HK-2 (cell line): ENCODE results near the gene CAMKK2.
"Not testable (repeated sequence)": the region's sequence is repeated elsewhere in the genome, so short reads cannot be mapped to it uniquely, and the experiment has no call there.

Experiments
- DNase-seq: peaks from one replicate; pipeline ENCODE4 v3.0.0-alpha.2; 2018; ENCODE audit not compliant: unreplicated experiment

Gene CAMKK2

DNA sequence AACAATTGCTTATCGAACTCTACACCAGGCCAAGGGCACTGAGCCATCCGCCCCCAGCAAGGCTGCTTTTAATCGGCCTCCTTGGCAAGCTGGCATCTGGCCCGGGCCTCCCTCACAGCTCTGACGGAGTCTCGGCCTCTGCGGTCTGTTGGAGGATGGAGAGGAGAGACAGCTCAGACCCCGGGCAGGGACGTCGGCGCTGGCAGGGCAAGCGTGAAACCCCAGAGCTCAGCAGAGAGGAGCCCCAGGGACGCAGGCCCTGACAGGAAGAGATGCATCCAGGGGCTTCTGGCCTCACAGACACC lies 17.5 kb downstream of the CAMKK2 start:
- no peak for DNase-seq

DNA sequence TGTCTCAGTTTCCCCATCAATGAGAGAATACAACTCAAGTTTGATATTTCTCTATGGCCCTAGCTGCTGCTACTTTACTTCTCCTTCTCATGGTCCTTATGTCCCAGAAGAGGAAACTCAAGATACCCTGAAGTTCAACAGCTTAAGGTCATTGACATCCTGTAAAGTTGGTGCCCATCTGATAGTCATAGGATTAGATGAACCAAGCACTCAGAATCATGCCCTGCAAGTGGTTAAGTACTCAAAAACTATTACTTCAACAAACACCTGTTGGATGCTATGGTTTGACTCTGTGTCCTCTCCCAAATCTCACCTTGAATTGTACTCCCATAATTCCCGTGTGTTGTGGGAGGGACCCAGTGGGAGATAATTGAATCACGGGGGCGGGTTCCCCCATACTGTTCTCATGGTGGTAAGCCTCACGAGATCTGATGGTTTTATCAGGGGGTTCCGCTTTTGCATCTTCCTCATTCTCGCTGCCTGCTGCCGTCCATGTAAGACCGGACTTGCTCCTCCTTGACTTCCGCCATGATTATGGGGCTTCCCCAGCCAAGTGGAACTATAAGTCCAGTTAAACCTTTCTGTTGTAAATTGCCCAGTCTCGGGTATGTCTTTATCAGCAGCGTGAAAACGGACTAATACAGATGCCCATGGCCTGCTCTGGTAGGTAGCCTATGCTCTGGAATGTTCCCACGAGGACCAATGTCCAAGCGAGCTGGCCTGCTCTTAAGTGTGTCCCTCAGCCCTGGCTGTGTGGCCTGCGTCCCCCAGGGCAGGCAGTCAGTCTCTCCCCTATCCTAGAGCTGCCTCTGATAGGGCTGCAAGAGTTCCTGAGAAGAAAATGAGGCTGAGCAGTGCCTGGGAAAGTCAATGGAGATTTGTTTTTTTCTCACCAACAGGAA lies 18.1 kb downstream of the CAMKK2 start:
- DNase-seq = no peak

DNA sequence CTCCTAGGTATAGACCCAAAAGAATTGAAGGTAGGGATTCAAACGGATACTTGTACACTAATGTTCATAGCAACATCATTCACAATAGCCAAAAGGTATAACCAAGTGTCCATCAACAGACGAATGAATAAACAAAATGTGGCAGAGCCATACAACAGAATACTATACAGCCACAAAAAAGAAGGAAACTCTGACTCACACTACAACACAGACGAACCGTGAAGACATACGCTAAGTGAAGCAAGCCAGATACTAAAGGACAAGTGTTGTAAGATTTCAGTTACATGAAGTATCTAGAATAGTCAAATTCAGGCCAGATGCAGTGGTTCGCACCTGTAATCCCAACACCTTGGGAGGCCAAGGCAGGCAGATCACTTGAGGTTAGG lies 19.1 kb downstream of the CAMKK2 start:
- DNase-seq = no peak

DNA sequence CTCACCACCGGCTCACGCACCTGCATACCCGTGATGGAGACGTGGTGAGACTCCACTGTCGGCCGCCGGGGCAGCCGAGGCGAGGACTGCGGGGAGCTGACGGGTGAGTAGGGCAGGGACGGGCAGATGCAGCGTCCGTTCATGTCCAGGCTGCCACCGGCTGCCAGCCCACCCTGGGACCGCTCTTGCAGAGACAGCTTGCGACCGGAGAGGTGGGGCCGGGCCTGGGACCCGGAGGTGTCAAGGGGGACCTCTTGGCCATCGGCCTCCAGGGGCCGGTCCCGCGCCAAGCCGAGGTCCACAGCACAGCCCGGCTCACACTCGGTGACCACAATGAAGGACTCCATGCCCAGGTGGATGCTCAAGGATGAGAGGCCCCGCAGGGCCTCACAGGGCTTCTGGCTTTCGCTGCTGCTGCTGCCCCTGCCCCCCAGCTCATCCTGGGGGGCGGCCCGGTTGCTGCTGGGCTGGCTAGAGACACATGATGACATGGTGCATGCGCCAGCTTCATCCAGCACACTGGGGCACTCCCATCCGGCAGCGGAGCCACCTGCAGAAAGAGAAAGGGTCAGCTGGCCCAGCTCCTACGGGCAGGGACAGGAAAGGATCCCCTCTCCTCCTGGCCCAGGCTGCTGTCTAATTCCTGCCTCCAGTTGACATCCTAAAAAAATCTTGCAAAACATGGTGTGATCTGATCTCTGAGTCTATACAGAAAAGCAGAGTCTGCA lies 22.3 kb downstream of the CAMKK2 start:
- no peak for DNase-seq

DNA sequence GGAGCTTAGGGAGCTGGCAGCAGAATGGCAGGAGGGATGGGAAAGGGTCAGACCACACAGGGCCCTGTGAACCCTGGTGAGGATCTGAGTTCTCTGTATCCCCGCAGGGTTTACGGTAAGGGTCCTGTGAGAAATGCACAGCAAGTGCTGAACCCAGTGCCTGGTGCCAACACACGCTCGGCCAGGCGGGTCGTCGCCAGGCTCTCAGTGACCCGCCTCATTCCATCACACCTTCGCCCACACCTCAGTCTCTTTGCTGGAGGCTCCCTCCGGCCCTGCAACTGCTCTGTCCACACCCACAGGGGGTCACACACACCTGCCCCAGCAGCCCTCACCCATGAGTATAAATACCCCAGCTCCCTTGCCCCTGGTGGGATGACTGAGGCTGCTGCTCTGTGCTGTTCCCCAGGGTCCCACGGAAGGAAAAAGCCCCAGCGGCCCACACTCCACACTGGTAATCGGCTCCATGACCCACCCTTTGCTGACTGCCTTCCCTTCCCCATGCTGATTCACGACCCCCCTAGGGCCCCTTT lies 23.1 kb downstream of the CAMKK2 start:
- no peak for DNase-seq

DNA sequence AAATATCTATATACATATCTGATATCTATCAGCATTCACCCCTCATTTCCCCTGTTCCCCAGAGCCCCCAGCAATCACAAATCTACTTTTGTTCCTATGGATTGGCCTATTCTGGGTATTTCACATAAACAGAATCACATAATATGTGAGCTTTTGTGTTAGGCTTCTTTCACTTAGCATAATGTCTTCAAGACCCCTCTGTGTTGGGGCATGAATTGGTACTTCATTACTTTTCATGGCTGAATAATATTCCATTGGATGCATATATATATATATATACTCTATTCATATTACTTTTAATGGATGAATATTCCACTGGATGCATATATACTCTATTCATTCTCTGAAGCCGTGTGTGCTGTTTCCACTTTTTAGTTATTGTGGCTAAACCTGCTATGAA lies 28.7 kb downstream of the CAMKK2 start:
- no peak for DNase-seq

DNA sequence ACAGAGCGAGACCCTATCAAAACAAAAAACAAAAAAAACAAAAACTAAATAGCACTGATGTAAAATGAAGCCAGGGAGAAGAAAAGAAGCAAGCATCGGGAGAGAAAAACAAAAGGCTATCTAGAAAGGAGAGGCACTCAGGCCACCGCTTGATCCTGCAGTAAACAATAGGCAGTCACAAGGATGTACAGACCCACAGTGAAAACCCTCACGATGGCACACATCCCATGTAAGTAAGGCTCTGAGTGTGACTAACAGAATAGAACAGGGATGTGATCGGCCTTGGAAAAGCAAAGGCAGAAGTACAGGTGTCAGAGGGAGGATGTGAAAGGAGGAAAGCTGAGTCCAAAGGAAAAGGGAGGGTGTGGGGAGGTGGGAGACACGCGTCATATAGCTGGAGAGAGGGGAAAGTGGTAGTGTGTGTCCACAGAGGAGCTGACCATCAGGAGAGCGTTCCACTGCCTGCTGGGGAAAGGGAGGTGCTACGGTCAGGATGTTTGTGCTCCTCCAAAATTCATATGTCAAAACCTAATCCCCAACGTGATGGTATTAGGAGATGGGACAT lies 31.5 kb downstream of the CAMKK2 start:
- DNase-seq = no peak

DNA sequence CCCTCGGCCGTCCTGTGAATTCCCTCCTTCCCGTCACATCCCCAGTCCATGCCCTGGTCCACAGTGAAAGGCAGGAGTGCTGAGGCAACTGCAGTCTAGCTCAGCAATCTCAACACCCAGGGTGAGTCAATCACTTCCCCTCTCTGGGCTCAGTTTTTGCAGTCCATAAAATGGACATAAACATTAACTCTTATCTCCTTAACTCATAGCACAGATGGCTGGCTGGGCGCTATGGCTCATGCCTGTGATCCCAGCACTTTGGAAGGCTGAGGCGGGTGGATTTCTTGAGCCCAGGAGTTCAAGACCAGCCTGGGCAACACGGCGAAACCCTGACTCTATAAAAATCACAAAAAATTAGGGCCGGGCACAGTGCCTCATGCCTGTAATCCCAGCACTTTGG lies 32.4 kb downstream of the CAMKK2 start:
- DNase-seq = no peak

DNA sequence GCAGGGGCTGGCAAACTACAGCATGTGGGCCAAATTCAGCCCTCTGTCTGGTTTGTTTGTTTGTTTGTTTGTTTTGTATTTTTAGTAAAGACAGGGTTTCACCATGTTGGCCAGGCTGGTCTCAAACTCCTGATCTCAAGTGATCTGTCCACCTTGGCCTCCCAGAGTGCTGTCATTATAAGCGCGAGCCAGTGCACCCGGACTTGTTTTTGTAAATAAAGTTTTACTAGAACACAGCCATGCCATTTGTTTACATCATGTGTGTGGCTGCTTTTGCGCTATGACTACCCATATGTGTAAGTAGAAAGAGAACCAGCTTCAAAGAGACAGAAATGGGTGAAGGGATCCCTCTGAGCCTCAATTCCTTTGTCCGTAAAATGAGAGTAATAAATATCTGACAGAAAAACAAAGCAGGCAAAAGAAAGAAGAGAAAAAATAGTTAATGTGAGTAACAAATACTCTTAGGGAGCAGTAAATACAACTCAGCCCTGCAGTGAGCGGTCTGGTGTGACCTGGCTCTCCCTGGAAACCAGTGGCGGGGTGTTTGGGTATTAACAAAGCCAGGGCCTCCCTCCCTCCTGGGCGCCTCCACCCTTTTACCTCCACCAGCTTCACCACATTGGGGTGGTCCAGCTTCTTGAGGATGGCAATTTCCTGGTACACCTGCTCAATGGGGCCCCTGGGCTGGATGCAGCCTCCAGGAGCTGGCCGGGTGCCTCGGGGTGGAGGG lies 33.1 kb downstream of the CAMKK2 start:
- no peak for DNase-seq

DNA sequence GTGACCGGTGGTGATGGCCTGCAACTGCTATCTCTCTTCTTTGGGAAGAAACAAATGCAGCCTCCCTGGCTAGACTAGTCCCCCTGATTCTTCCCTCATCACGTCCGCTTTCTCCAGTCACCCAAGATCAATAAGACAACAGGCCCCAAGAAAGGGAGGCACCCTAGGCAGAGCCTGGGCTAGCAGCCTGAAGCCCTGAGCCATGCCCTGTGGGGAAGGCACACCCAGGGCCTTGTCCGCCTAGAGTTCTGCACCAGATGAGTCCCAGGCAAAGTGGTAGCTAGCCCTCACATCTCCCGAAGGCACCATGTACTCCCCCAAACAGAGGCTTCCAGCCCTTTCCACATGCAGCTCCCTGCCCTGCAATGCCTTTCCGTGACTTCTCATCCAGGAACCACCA lies 35.1 kb downstream of the CAMKK2 start:
- DNase-seq = no peak

DNA sequence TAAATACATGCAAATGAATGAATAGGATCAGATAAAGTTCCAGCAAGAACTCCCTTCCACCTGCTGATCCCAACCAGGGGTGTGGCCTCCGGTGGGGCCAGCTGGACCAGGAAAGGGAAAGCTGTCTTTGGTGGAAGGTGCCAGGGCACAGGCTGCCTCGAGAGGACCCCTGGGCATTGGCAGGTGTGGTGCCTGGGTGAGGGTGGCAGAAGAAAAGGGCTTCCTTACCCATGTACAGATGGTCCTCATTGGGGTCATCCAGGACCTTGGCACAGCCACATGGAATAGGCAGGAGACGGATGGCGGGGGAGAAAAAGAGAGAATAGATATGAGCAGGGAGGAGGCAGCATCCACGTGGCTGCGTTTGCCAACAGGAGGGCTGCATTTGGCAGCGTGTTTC lies 36.4 kb downstream of the CAMKK2 start:
- DNase-seq = no peak

DNA sequence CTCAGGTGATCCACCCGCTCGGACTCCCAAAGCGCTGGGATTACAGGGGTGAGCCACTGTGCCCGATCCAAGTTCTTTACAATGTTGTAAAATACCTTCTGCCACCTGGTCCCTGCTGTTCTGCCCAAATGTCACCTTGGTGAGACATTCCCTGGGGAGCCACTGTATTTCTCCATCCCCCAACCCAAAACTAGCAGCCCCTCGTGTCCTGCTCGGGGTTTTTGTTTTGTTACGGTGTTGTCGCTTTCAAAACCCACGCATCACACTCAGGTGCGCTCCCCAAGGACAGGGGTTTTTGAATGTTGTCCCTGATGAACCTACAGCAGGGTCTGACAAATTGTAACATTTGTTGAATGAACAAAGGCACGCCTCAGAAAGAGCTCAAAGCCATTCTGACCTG lies 37.4 kb downstream of the CAMKK2 start:
- DNase-seq = no peak

DNA sequence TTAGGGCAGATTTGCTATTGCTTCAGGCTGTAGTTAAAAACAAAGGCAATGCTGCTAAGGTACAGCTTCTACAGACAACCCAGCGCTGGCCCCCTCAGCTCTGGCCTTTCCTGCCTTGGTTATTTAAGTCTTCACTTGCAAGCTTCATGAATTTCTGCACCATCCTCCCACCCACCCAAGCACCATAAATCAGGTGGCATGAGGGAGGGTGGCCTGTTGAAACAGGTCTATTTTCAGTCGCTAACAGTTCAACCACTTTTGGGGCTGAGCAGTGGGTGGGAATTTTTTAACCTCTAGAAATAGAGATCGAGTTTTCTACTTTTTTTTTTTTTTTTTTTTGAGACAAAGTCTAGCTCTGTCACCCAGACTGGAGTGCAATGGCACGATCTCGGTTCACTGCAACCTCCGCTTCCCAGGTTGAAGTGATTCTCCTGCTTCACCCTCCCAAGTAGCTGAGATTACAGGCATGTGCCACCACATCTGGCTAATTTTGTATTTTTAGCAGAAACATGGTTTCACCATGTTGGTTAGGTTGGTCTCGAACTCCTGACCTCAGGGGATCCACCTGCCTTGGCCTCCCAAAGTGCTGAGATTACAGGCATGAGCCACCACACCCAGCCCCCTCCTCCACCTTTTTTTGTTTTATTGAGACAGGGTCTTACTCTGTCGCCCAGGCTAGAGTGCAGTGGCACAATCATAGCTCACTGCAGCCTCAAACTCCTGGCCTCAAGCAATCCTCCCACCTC lies 38.6 kb downstream of the CAMKK2 start:
- not testable (repeated sequence) for DNase-seq

DNA sequence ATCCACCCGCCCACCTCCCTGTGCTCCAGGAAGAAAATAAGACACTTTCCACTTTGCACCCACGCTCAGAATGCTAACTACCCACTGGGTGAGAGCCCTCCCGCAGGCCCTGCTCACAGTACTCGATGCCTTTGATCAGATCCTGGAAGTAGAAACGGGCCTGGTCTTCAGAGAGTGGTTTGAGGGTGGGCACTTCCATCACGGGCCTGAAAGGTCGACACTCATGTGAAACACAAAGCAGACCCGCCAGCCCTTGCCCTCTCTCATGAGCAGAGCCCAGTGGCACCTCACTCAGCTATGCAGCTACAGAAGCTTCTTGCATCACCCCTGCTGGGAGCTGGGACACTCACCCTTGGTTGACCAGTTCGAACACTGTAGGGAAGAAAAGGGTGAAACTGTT lies 41.1 kb downstream of the CAMKK2 start:
- DNase-seq = no peak

DNA sequence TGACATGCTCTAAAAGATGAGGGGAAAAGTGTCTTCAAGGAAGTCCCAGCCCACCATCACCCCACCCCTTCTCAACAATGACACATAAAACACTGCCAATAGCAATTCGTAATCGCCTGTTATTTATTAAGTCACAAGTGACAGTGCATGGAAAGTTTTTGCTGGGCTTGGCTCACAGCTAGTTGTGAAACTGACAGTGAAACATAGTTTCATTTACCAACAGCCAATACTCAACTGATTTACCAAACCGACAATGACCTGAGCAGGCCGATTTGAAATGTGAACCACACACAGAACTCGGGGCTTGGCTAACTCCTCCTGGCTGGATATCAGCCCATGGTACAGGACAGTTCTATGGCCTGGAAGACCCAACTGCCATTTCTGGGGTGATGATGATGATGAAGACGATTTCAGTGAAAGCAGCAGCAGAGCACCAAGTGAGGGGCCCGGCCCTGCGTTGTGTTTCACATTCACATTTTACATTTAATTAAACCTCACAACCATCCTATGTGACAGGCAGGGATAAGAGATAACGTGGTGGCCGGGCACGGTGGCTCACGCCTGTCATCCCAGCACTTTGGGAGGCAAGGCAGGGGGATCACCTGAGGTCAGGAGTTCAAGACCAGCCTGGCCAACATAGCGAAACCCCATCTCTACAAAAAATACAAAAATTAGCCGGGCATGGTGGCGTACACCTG lies 42.7 kb downstream of the CAMKK2 start:
- DNase-seq = no peak

DNA sequence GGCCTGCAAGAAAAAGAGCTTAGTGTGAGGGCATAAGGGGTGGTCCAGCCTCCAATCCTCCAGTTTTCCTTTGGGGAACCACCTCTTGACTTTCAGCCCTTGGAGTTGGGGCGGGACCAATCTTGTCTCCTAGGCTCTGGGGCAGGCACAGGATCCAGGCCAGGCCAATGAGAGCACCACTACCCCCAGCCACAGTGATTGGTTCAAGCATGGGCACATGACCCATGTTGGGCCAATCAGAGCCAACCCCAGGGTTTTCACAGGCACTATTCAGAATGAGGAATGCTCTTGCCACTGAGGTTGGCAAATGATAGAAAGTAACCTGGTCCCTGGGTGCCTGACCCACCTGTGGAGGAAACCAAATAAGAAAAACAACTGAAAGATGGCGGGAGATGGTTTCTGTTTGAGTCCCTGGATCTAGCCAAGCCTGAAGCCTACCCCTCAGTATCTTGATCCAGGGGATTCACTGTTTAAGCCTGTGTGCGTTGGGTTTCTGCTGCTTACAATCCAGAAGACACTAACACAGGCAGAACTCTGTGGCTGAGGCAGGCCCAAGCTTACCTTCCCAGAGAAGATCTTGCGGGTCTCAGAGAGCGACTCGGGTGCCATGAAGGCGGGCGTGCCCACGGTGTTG lies 43.7 kb downstream of the CAMKK2 start:
- DNase-seq = no peak

DNA sequence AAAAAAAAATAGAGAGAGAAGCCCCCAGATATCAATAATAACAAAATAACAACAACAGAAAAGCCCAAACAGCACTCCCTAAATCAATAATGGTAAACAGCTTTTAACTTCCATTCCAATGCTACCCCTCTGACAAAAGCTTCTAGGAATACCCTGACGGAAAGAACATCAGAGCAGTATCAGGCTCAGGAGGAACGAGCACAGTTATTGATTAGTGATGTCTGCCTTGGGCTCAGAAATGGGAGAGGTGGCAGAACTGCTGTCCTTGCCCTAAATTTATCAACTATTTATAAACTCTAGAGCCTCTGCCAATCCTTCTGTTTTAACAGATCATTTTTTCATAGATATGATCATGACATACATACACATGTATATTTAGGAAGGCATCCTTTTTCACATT lies 44.7 kb downstream of the CAMKK2 start:
- DNase-seq = no peak

DNA sequence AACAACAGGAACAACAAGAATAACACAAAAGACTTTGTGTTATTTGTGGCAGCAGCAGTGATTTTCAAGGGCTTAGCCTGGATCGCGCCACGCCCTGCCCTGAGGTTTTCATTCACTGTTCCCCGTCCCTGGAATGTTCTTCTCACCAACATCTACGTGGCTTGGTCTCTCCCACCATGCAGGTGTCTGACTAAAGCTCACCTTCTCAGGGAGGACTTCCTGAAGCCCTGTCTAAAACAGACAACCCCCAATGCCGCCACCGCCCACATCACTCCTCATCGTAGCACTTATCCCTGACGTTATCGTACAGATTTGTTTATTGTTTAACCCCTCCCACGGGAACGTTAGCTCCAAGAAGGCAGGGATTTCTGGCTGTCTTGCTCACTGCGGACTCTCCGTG lies 46.1 kb downstream of the CAMKK2 start:
- DNase-seq = no peak

DNA sequence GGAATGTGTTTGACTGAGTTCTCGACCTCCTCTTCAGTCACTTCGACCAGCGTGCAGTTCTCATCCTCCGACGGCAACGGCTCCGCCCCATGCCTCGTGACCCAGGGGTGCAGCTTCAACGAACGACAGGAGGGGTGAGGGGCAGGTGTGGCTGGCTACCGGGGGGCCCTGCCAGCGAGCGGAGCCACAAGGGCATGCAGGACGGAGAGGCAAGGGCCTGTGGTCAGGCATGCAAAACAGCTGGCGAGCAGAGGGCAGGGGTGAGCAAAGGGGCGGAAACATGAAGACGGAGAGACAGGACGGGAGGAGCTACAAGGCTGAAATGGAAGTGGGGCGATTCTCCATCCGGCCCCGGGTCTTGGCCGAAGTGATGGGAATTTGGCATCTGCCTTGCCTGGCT lies 47.9 kb downstream of the CAMKK2 start:
- no peak for DNase-seq

DNA sequence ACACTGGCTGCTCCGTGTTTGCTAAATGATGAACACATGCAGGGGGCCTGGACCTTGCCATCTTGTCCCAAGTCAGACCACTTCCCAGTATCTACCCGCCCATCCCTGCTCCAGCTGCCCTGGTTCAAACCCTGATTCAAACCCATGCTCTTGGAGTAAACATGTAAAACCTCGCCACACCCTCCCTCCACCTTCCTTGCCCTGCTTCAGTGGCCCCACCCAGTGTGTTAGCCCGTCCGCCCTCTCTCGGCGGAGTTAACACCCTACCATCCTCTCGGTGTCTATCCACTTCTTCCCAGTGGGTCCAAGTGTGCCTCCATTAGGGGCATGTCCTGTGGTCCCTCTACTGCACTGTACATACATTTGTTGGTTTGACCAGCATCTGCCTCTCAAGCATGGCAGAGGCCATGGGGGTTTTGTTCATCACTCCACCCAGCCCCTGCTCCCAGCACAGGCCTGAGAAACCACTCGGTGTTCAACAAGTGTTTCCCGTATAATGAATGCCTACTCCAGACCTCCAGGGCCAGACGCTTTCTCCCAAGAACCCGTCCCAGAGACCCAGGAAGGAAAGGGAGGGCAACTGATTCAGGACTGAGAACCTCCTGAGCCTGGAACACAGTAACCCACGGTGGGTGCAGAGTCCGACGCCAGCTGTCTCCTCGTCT lies 49.5 kb downstream of the CAMKK2 start:
- DNase-seq = no peak
